NT2/D1 (cell line): ENCODE measurements around the gene INVS.
"Not testable (repeated sequence)": the region's sequence is repeated elsewhere in the genome, so short reads cannot be mapped to it uniquely, and the experiment has no call there.

Source experiments
- SUZ12 ChIP-seq: IDR thresholded peaks from 2 replicates; pipeline ENCODE4 v1.6.1; 2011; ENCODE audit not compliant: insufficient read length, insufficient read depth; ENCODE audit errors: extremely low read depth
- YY1 ChIP-seq: IDR thresholded peaks from 2 replicates; pipeline ENCODE4 v1.6.1; 2011; ENCODE audit not compliant: insufficient read length, insufficient read depth
- ZNF274 ChIP-seq: IDR thresholded peaks from 2 replicates; pipeline ENCODE4 v1.6.1; 2011; ENCODE audit warnings: mild to moderate bottlenecking, low read depth, low read length

- TF ChIP-seq YY1, ZNF274, SUZ12: not testable (repeated sequence)
Measured at GRCh38 chr9:100067990-100068389, 31.1 kb upstream of the INVS start.
